NCI-H2171 (cell line): ENCODE measurements around the gene STXBP1.
"Not testable (repeated sequence)": the region's sequence is repeated elsewhere in the genome, so short reads cannot be mapped to it uniquely, and the experiment has no call there.

Experiments used
- DNase-seq: peaks from one replicate; lab custom pipeline; 2025; lab: John Stamatoyannopoulos, UW

The STXBP1 gene

GRCh38 chr9:127577194-127577593 lies 34.9 kb upstream of the STXBP1 start:
- DNase-seq, result not testable (repeated sequence)

- no peak for DNase-seq
Observed at GRCh38 chr9:127578627-127578951, 33.5 kb upstream of the STXBP1 start.

GRCh38 chr9:127578952-127579853 lies 32.9 kb upstream of the STXBP1 start:
- DNase-seq, result peak; percentile 85

- DNase-seq, result no peak
Observed at GRCh38 chr9:127580366-127580765, 31.7 kb upstream of the STXBP1 start.

GRCh38 chr9:127580879-127581475 lies 31.1 kb upstream of the STXBP1 start:
- peak; percentile 95 for DNase-seq

GRCh38 chr9:127584474-127584805 lies 27.6 kb upstream of the STXBP1 start:
- DNase-seq, result not testable (repeated sequence)

- DNase-seq, result no peak
Observed at GRCh38 chr9:127585161-127585819, 26.8 kb upstream of the STXBP1 start.

GRCh38 chr9:127586096-127586495 lies 26.0 kb upstream of the STXBP1 start:
- no peak for DNase-seq

- peak; percentile 82 for DNase-seq
Observed at GRCh38 chr9:127586537-127586936, 25.5 kb upstream of the STXBP1 start.

- no peak for DNase-seq
Observed at GRCh38 chr9:127587966-127588365, 24.1 kb upstream of the STXBP1 start.

GRCh38 chr9:127588740-127589506 lies 23.2 kb upstream of the STXBP1 start:
- DNase-seq, result peak; percentile 63

- peak; percentile 83 for DNase-seq
Observed at GRCh38 chr9:127589955-127590370, 22.1 kb upstream of the STXBP1 start.

- no peak for DNase-seq
Observed at GRCh38 chr9:127595611-127596010, 16.5 kb upstream of the STXBP1 start.

- DNase-seq, result peak; percentile 89
Observed at GRCh38 chr9:127598839-127599549, 13.1 kb upstream of the STXBP1 start.

- no peak for DNase-seq
Observed at GRCh38 chr9:127599550-127599891, 12.6 kb upstream of the STXBP1 start.

- DNase-seq, result no peak
Observed at GRCh38 chr9:127603226-127603625, 8.9 kb upstream of the STXBP1 start.

- DNase-seq, result no peak
Observed at GRCh38 chr9:127606043-127606442, 6.0 kb upstream of the STXBP1 start.

- DNase-seq, result peak; percentile 99
Observed at GRCh38 chr9:127608104-127608966, 3.7 kb upstream of the STXBP1 start.

GRCh38 chr9:127611603-127611898 lies 526 bp upstream of the STXBP1 start:
- no peak for DNase-seq

GRCh38 chr9:127612939-127613582 lies 984 bp downstream of the STXBP1 start:
- peak; percentile 38 for DNase-seq

- no peak for DNase-seq
Observed at GRCh38 chr9:127613583-127613954, 1.5 kb downstream of the STXBP1 start.
